ENCODE data around the gene PTP4A2.

DNA sequence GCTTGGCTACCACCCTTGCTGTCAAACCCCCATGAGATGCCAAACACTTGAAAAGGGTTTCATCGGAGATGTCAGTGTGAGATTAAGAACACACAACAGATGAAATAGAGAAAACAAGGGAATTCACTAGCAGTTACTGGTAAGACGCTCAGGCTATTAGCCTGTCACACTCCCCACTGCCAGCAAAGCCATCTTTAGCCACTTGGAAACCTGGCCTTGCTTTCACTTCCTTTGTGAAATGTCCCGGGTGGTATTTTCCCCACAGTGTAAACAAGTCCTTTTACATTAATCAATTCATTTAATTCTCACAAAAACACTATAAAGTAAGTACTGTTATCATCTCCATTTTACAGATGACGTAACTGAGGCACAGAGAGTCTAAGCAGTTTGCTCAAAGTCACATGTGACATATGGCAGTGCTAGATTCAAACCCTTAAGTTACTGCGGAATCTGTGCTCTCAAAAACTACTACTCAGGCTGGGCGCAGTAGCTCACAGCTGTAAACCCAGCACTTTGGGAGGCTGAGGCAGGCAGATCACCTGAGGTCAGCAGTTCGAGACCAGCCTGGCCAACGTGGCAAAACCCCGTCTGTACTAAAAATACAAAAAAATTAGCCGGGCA, 42.8 kb upstream of the PTP4A2 start:
- TF ChIP-seq MAX (IDR thresholded peaks at IDR 0.05), result no peak
- TF ChIP-seq JUND (IDR thresholded peaks at IDR 0.05; ENCODE audit: low read length), result no peak
- no peak for TF ChIP-seq KDM1A (IDR thresholded peaks at IDR 0.05; ENCODE audit: borderline replicate concordance, low read length)
- TF ChIP-seq EZH2 (IDR thresholded peaks at IDR 0.05; ENCODE audit: low read depth, low read length, severe bottlenecking), result no peak
- no peak for TF ChIP-seq RFX5 (IDR thresholded peaks at IDR 0.05; ENCODE audit: borderline replicate concordance, low read depth, low read length)
- no peak for TF ChIP-seq TCF12 (IDR thresholded peaks at IDR 0.05; ENCODE audit: low read depth, low read length)
